Astrocyte (in vitro differentiated cells and primary cell): ENCODE measurements around the gene CNEP1R1.

Experiments used
- CTCF ChIP-seq: IDR thresholded peaks from 2 replicates; pipeline ENCODE4 v1.5.1; 2011; ENCODE audit warnings: low read depth, mild to moderate bottlenecking, inconsistent platforms, low read length, moderate library complexity; ENCODE audit not compliant: insufficient read depth
- EZH2 ChIP-seq: IDR thresholded peaks from 2 replicates; pipeline ENCODE4 v1.6.1; 2012; ENCODE audit warnings: mild to moderate bottlenecking, low read length, inconsistent platforms; ENCODE audit not compliant: insufficient read depth

GRCh38 chr16:50017553-50017952 is 7.5 kb upstream of the CNEP1R1 start:
- TF ChIP-seq CTCF (no peak), EZH2 (no peak)
